ENCODE data around the gene CTSW.
A peak's percentile ranks its signal among the peaks of the same experiment; 100 is the strongest.

Gene CTSW

DNA sequence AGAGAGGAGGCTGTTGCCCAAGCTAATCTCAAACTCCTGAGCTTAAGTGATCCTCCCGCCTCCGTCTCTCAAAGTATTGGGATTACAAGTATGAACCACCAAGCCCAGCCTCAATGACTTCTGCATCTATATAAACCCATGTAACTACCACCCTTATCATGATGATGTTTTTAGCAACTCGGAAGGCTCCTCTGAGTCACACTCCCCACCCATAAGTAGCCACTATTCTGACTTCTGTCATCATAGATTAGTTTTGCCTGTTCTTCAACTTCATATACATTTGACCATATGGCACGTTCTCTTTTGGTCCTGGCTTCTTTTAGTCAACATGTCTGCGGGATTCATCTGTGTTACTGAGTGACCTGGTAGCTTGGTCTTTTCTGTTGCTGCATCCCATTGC lies 27.0 kb downstream of the CTSW start:
- DNase-seq = peak; percentile 44

DNA sequence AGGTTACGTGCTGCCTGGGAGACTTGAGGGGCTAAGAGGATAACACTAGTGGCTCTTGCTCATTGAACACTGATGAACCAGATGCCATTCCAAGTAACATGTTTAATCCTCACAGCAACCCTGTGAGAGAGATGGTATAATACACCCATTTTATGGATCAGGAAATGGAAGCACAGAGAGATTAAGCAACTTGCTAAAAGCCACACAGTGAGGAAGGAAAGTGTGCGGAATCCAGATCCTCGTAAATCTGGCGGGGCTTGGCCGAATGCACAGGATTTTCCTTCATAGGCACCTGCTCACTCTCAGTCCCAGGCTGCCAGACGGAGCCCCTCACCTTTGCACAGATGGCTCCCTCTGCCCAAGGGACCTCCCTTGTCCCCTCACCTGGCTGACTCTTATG lies 28.2 kb downstream of the CTSW start:
- DNase-seq = no peak

- DNase-seq = peak; percentile 72
These were observed 32.3 kb downstream of the CTSW start for GRCh38 chr11:65911682-65912568.

DNA sequence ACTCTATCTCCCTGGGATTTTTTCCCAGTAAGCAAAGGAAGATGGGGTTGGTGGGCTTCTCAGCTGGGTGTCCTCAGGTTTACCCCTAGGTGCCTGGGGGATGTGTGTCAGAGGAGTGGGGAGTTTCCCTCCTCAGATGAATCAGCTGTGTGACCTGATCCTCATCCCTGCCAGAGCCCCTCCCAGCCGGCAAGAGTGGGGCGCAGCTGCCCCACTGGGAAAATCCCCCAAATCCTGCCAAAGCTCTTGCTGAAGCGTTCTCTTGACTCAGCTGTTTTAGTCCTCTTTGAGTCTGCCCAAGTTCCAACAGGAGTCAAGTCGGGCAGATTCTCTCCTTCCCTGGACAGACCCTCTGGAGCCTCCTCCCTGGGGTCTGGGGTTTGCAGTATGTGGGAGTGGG lies 33.2 kb downstream of the CTSW start:
- DNase-seq = no peak

DNA sequence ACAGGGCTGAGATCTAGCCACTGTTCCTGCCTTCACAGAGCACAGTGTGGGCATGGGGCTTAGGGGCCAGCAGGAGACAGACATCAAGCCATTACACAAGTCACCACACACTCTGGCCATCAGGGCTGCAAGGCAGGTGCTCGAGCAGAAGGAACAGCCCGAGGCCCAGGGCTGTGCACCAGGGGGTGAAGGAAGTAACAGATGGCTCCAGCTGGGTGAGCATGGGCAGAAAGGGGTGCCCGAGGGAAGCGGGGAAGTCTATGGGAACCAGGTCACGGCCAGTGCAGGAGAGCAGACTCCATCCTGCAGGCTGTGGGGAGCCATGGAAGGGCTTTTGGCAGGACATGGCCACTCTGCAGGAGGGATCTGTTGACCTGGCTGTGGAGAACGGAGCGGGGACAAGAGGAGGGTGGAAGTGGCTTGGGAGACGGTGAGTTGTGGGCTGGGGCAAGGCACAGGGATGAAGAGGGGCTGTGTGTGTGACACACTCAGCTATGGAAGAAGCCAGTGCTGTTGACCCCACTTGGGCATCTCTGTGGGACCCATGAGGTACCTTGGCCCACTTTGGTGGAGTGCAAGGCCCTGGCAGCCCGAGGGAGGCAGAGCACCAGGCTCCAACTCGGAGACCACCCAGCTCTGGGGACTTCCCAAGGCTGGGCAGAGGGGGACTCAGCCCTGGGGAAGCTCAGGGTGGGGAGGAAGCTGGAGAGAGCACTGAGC lies 35.6 kb downstream of the CTSW start:
- DNase-seq = peak; percentile 60

DNA sequence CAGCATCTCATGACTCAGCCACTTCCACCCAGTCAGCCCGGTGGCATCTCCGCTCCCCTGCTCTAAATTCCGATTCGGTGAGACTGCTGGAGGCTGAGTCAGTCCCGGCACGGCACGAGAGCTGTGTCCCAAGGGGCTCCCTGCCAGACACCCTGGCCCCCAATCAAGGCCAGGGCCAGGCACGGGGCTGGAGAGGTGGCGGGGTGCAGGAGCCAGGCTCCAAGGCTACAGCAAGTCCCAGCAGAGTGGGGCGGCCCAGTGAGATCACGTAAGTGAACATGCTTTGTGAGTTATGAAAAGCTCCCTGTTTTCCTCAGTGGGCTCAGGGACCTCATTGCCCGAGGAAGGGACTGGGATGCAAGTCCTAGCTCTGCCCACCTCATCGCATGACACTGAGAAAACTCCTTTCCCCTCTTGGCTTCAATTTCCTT lies 36.2 kb downstream of the CTSW start:
- peak; percentile 72 for DNase-seq

DNA sequence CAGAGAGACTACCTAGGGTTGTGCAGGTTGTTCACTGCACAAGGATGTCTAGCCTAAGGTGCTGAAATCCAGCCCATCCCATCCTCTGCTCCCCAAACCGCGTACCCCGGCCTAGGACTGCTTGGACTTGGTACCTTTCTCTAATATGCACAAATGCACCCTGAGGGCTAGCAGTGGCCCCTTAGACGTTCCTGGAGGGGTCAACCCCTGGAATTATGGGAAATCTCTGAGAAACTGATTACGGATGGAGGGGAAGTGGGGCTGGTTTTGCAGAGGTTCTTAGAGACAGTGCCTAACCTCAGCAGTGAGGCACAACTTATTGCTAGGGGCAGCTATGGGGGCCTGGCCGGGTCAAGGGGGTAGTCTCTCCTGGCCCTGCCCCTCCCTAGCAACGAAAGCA lies 36.8 kb downstream of the CTSW start:
- DNase-seq = no peak

- DNase-seq = no peak
These were observed 37.4 kb downstream of the CTSW start for GRCh38 chr11:65917077-65917433.

DNA sequence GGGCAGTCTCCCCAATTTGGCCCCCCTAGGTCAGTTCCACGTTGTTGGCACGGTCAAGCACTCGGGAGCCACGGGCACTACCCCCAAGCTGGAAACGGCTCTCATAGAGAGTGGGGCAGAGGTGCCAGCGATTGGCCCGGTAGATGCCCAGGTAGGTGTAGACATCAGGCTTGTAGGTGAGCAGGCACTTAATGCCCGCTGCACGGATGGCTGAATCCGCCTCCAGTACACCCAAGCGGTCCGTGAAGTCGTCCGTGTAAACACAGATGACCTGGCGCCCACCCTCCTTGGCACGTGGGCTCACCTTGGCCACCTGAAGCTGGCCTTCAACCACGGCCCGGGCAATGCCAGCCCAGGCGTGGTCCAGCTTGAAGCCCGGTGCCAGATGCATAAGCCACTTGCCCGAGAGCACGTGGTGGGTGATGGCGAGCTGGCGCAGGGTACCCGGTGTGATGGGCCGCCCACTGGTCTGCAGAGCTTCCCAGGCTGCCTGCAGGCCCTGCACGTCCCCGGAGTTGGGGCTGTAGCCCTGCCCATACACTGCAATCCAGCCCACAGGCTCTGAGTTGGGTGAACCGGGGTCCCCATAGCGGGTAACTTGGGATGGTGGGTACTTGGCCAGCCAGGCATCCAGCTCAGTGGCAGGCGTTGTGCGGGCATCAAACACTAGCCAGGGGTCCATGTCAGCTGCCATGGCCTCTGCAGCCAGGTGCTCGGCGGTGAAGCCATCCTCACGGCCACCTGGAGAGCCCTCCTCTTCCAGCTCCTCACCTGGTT lies 38.0 kb downstream of the CTSW start:
- no peak for DNase-seq

- DNase-seq = no peak
These were observed 38.8 kb downstream of the CTSW start, which contains the start of gene C11orf68 for GRCh38 chr11:65918211-65919140. Gene C11orf68 (minus strand): TSS chr11:65919062. CDS start chr11:65919031, 31 bp downstream.

DNA sequence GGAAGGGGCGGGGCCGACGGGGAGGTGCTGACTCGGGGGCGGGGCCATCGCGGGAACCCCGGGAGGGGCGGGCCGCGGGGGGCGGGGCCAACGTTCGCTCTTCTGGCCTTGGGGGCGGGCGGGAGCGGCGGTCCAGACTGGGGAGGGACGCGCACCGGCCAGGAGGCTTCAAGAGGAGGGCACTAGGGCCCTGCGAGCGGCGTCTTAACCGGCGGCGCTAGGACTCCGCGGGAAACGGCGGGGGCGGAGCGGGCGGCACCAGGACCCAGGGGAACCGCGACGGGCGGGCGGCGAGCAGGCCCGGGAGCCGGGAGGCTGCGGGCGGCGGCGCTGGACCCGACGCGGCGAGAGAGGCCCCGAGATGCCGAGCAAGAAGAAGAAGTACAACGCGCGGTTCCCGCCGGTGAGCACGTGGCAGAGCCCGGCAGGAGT lies 39.5 kb downstream of the CTSW start, which contains the start of gene DRAP1:
Gene DRAP1, plus strand, starts transcription at position 286 of the 432 bp plus-strand sequence. Its CDS starts 76 bp downstream, at position 362.
- peak; percentile 96 for DNase-seq

DNA sequence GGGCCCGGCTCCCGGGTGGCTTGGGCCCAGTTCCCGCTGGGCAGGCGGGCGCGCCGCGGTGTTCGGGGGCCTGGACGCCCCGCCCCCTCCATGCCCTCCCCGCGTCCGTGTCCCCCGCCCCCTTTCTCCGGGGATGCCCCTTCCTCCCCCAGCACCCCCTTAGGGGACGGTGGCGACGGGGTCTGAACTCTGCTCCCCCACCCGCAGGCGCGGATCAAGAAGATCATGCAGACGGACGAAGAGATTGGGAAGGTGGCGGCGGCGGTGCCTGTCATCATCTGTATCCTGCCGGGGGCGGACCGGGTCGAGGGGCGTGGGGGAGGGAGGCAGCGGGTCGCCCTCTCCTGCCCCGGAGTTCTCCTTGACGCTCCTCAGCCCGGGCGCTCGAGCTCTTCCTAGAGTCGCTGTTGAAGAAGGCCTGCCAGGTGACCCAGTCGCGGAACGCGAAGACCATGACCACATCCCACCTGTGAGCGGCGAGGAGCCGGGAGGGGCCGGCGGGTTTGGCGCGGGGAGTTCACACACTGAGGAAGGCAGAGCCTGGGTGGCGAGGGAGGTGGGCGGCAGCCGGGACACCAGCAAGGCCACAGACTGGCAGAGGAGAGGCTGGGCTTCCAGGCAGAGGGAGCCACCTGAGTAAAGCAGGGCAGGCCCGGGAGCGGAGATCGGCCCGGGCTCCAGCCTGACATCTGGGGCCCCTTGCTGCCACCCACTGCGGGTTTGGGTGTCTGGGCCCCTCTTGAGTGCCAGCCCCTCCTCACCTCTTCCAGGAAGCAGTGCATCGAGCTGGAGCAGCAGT lies 40.1 kb downstream of the CTSW start:
- DNase-seq = no peak

- no peak for DNase-seq
These were observed 40.8 kb downstream of the CTSW start for GRCh38 chr11:65920372-65920802.

- no peak for DNase-seq
These were observed 41.5 kb downstream of the CTSW start for GRCh38 chr11:65921033-65921555.

- DNase-seq = no peak
These were observed 42.2 kb downstream of the CTSW start for GRCh38 chr11:65921876-65922275.

DNA sequence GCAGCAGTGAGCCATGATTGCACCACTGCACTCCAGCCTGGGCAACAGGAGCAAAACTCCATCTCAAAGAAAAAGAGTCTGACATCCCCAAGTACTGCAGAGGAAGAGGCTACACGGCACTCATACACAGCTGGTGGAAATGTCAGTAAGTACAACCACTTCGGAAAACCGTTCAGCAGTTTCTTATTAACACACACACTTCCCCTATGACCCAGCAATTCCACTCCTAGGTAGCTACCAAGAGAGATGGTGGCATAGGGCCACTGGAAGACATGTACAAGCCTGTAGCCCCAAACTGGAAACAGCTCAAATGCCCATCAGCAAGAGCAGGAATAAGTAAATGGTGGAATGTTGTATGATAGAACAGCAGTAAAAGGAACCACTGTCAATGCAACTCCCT lies 42.9 kb downstream of the CTSW start:
- no peak for DNase-seq

- no peak for DNase-seq
These were observed 45.8 kb downstream of the CTSW start for GRCh38 chr11:65925397-65925796.

DNA sequence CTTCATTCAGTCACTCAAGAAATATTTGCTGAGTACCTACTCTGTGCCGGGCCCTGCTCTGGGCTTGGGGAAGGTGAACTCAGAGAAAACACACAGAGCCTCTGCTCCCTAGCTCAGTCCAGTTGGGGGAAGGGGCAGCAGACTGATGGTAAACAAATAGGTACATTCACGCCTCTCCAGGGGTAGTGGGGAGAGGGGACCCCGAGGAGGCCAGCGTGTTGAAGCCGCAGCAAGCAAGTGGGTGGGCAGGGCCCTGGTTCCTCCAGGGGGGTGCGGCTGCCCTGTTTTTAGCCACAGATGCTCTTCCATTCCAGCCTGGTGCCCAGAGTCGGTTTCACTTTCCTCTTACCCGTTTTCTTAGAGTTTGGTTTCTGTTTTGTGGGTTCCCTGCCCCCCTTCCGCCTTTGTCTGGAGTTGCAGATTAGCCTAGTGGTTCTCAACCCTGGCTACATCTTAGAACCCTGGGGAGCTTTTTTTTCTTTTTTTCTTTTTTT lies 48.3 kb downstream of the CTSW start:
- peak; percentile 89 for DNase-seq

DNA sequence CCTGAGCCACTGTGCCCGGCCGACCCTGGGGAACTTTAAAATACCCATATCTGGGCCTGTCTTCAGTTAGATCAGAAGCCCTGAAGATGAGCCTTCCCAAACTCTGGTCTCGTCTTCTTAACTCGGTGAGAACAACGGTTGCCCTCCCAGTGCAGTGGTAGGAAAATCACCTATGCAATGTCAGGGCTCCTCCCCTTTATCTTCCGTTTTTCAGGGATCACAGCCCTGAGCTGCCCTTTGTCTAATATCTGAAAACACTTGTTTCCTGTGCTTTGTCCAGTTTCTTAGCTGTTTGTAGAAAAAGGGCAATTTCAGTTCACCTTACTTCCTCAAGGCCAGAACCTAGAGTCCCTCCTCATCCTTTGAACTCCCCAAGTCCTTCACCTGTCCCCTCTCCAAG lies 49.0 kb downstream of the CTSW start:
- DNase-seq = no peak

DNA sequence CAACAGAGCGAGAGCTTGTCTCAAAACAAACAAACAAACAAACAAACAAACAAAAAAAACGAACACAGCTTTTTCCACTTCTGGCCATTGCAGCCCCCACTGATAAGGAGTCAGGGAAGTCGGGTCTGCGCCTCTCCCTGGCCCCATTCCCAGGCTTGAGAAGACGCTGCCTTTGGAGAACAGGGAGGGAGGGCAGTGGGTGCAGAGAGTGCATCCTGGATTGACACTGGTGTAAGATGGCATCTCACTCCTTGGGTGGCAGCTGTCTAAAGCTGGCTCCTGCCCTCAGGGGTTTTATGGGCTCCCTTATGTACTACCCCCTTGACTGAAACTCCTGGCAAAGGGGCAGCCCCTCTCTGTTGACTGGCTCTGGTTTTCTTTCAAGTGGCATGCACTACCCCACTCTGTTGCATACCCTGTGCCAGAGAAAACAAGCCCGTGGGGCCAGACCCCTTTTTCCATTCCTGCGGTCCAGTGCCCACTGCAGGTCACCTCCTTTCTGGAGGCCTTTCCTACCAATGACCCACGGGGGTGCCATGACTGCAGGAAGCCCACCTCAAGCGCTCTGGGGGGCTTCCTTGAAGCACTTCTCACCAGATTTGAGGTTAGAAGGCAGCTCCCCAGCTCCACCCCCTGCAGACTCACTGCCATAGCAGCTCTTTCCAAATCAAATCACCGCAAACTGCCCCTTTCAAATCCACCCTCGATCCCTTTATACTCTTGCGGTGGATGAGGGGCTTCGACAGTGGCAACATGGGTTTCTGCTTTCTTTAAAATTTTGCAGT lies 52.3 kb downstream of the CTSW start:
- DNase-seq = no peak

All from MV-4-11 (cell line).